Neural cell (in vitro differentiated cells): ENCODE measurements around the gene RBFOX2.

Experiments
- EP300 ChIP-seq: fragments of 450-650 bp; conservative IDR thresholded peaks from 2 replicates; pipeline ENCODE4 v1.6.1; 2014; ENCODE audit warnings: antibody characterized with exemption, mild to moderate bottlenecking, moderate library complexity; ENCODE audit not compliant: poor library complexity, severe bottlenecking
- EZH2 ChIP-seq: fragments of 200-600, 300-800 bp; shearing (Covaris generic), sonication (generic); IDR thresholded peaks from 2 replicates; pipeline ENCODE4 v1.6.1; 2014; ENCODE audit warnings: antibody characterized with exemption, low read length, borderline replicate concordance, mild to moderate bottlenecking; ENCODE audit not compliant: insufficient read depth, poor library complexity, severe bottlenecking
- RAD21 ChIP-seq: fragments of 450-650 bp; conservative IDR thresholded peaks from 2 replicates; pipeline ENCODE4 v1.6.1; 2014; ENCODE audit warnings: antibody characterized with exemption, mild to moderate bottlenecking, moderate library complexity
- TAF1 ChIP-seq: IDR thresholded peaks from 2 replicates; pipeline ENCODE4 v1.6.1; 2012; ENCODE audit warnings: low read depth
- TF ChIP-seq, protein P1 (sequence below): fragments of 450-650 bp; IDR thresholded peaks from 2 replicates; pipeline ENCODE4 v1.5.1; 2014; ENCODE audit warnings: antibody characterized with exemption, mild to moderate bottlenecking, moderate library complexity; ENCODE audit not compliant: poor library complexity, severe bottlenecking
- TF ChIP-seq, protein P2 (sequence below): IDR thresholded peaks from 2 replicates; pipeline ENCODE4 v1.6.1; 2012; ENCODE audit warnings: borderline replicate concordance

DNA sequence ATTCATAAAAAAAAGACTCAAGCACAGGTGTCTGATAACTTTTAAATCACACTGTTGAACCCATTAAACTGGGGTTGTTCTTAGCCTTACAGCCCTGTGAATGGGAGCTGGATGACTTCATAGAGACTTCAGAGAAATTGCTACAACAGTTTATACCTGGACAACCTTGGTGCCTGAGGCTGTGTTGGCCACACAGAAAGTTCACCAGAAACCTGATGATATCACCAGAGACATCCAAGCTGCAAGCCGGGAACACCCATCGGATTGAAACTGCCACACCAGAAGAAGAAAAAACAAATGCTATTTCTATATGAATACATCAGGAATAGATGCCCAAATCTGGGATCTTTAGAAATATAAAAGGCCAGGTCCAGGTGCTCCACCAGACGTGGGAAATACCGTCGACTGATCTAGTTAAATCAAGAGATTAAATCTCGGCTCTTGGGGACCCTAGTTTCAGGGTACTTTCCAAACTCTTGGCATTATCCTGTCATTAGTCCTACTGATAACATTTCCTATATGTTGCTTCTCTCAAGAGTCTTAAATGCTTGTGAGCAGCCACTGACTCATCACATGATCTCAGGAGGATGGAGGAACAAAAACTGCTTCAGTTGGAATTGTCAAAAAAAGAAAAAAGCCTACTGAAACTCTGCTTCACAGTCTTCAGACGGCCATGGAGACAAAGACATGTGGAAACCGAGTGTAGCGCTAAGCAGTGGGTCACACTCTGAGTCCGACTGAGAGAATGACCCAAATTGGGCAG, 339.5 kb downstream of the RBFOX2 start:
- TF ChIP-seq, protein P1, sequence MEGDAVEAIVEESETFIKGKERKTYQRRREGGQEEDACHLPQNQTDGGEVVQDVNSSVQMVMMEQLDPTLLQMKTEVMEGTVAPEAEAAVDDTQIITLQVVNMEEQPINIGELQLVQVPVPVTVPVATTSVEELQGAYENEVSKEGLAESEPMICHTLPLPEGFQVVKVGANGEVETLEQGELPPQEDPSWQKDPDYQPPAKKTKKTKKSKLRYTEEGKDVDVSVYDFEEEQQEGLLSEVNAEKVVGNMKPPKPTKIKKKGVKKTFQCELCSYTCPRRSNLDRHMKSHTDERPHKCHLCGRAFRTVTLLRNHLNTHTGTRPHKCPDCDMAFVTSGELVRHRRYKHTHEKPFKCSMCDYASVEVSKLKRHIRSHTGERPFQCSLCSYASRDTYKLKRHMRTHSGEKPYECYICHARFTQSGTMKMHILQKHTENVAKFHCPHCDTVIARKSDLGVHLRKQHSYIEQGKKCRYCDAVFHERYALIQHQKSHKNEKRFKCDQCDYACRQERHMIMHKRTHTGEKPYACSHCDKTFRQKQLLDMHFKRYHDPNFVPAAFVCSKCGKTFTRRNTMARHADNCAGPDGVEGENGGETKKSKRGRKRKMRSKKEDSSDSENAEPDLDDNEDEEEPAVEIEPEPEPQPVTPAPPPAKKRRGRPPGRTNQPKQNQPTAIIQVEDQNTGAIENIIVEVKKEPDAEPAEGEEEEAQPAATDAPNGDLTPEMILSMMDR, result no peak
- TF ChIP-seq RAD21 (no peak), TAF1 (no peak), EZH2 (no peak), EP300 (no peak)
- TF ChIP-seq, protein P2, sequence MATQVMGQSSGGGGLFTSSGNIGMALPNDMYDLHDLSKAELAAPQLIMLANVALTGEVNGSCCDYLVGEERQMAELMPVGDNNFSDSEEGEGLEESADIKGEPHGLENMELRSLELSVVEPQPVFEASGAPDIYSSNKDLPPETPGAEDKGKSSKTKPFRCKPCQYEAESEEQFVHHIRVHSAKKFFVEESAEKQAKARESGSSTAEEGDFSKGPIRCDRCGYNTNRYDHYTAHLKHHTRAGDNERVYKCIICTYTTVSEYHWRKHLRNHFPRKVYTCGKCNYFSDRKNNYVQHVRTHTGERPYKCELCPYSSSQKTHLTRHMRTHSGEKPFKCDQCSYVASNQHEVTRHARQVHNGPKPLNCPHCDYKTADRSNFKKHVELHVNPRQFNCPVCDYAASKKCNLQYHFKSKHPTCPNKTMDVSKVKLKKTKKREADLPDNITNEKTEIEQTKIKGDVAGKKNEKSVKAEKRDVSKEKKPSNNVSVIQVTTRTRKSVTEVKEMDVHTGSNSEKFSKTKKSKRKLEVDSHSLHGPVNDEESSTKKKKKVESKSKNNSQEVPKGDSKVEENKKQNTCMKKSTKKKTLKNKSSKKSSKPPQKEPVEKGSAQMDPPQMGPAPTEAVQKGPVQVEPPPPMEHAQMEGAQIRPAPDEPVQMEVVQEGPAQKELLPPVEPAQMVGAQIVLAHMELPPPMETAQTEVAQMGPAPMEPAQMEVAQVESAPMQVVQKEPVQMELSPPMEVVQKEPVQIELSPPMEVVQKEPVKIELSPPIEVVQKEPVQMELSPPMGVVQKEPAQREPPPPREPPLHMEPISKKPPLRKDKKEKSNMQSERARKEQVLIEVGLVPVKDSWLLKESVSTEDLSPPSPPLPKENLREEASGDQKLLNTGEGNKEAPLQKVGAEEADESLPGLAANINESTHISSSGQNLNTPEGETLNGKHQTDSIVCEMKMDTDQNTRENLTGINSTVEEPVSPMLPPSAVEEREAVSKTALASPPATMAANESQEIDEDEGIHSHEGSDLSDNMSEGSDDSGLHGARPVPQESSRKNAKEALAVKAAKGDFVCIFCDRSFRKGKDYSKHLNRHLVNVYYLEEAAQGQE, result no peak
